B cell (primary cell): ENCODE data around the gene PLK3. TPM values are rescaled to one million over a fixed set of nuclear protein-coding genes. Genes with fewer than 3 reads are reported as not detected.

Source experiments
- ATAC-seq: fragments of 200-7000 bp; cut with Tn5 transposase; one replicate; pipeline ENCODE4 v1.10.0; 2021; ENCODE audit warnings: low read depth, mild to moderate bottlenecking, moderate number of reproducible peaks, moderate library complexity
- CTCF ChIA-PET: fragments of 350-600 bp; sonication (Branson Sonifier 250); formaldehyde crosslinking; loops from one replicate; lab custom pipeline; 2021; ENCODE audit warnings: antibody characterized with exemption, inconsistent platforms; lab: Charles Lee
- POLR2A ChIA-PET: fragments of 350-600 bp; sonication (Branson Sonifier 250); formaldehyde crosslinking; loops from one replicate; lab custom pipeline; 2021; ENCODE audit warnings: antibody characterized with exemption; lab: Charles Lee
- DNase-seq: peaks from one replicate; pipeline ENCODE4 v3.0.0; 2013
- H2AFZ ChIP-seq: 2 replicates; pipeline ENCODE4 v1.6.1; 2012; ENCODE audit warnings: mild to moderate bottlenecking, low read depth, low read length; ENCODE audit not compliant: insufficient read depth, poor library complexity, severe bottlenecking
- H3K27ac ChIP-seq, 2 donors: 1 replicate in 1 of 2; 2 replicates in 1 of 2; pipeline ENCODE4 v1.5.1; 2012 to 2013; ENCODE audit warnings: low read length in 2 of 2, mild to moderate bottlenecking in 2 of 2, moderate library complexity in 1 of 2
- H3K27me3 ChIP-seq, 4 experiments: fragments of 200-600 bp in 1 of 4; sonication (generic) in 1 of 4; replicated peaks in 1 of 4; 1 replicate in 2 of 4; 2 replicates in 2 of 4; pipeline versions ENCODE4 v1.6.1 to v1.7.0; 2013 to 2016; ENCODE audit warnings: low read length in 3 of 4, mild to moderate bottlenecking in 2 of 4, mixed read lengths in 1 of 4, moderate library complexity in 1 of 4; ENCODE audit not compliant: insufficient read depth in 4 of 4, control insufficient read depth in 3 of 4; ENCODE audit errors: control extremely low read depth in 1 of 4
- H3K36me3 ChIP-seq, 2 experiments: replicated peaks in 1 of 2; 1 replicate in 1 of 2; 2 replicates in 1 of 2; pipeline versions ENCODE4 v1.6.1 to v1.7.1; 2013; ENCODE audit warnings: low read length in 1 of 2; ENCODE audit not compliant: insufficient read depth in 2 of 2, control insufficient read depth in 1 of 2; ENCODE audit errors: control extremely low read depth in 1 of 2, extremely low read depth in 1 of 2
- H3K4me1 ChIP-seq, 2 donors: fragments of 200-600 bp in 1 of 2; sonication (generic) in 1 of 2; 1 replicate in 1 of 2; 2 replicates in 1 of 2; pipeline versions ENCODE4 v1.5.1 to v1.6.1; 2013 to 2017; ENCODE audit warnings: low read length in 2 of 2; ENCODE audit not compliant: control insufficient read depth in 2 of 2, insufficient read depth in 2 of 2
- H3K4me2 ChIP-seq: replicated peaks from 2 replicates; pipeline ENCODE3; 2012; ENCODE audit warnings: mild to moderate bottlenecking, low read depth, low read length; ENCODE audit not compliant: poor library complexity, severe bottlenecking
- H3K4me3 ChIP-seq, 5 experiments: fragments of 200-600 bp in 1 of 5; sonication (generic) in 1 of 5; 1 replicate in 3 of 5; 2 replicates in 2 of 5; pipeline versions ENCODE4 v1.5.1 to v1.7.0; 2011 to 2016; ENCODE audit warnings: low read length in 4 of 5, mild to moderate bottlenecking in 4 of 5, low read depth in 2 of 5, control low read depth in 1 of 5, moderate library complexity in 1 of 5; ENCODE audit not compliant: insufficient read depth in 1 of 5; ENCODE audit errors: control extremely low read depth in 1 of 5, extremely low read depth in 1 of 5
- H3K79me2 ChIP-seq: fragments of 200-600 bp; sonication (generic); one replicate; pipeline ENCODE4 v1.6.0; 2016; ENCODE audit warnings: low read length; ENCODE audit not compliant: control insufficient read depth, insufficient read depth
- H3K9ac ChIP-seq: fragments of 200-600 bp; sonication (generic); 2 replicates; pipeline ENCODE4 v1.6.1; 2017; ENCODE audit warnings: mild to moderate bottlenecking, low read length, moderate library complexity
- H3K9me3 ChIP-seq, 3 donors: one replicate each; pipeline versions ENCODE4 v1.6.1 to v1.7.1; 2013; ENCODE audit warnings: low read length in 2 of 3; ENCODE audit not compliant: control insufficient read depth in 2 of 3, insufficient read depth in 1 of 3; ENCODE audit errors: control extremely low read depth in 1 of 3
- H4K20me1 ChIP-seq: 2 replicates; pipeline ENCODE4 v1.6.0; 2012; ENCODE audit warnings: mild to moderate bottlenecking, low read length; ENCODE audit not compliant: insufficient read depth, control insufficient read depth, poor library complexity, severe bottlenecking
- H3K27ac Mint-ChIP-seq: one replicate; pipeline ENCODE4 v1.8.0; 2021; ENCODE audit warnings: mixed read lengths
- H3K27me3 Mint-ChIP-seq: one replicate; pipeline ENCODE4 v1.8.0; 2021; ENCODE audit warnings: mixed read lengths
- H3K4me1 Mint-ChIP-seq: one replicate; pipeline ENCODE4 v1.8.0; 2021; ENCODE audit warnings: mixed read lengths
- H3K4me3 Mint-ChIP-seq: one replicate; pipeline ENCODE4 v1.8.0; 2021; ENCODE audit warnings: mixed read lengths
- H3K9me3 Mint-ChIP-seq: one replicate; pipeline ENCODE4 v1.8.0; 2022; ENCODE audit warnings: mixed read lengths; ENCODE audit not compliant: insufficient read depth
- EZH2 ChIP-seq: IDR thresholded peaks from 2 replicates; pipeline ENCODE4 v1.6.1; 2012; ENCODE audit warnings: borderline replicate concordance, low read depth, mild to moderate bottlenecking, moderate library complexity, low read length; ENCODE audit not compliant: insufficient read depth, poor library complexity, severe bottlenecking
- WGBS: methylation state at CpG from one replicate; pipeline ENCODE4 v1.1.5; 2013; ENCODE audit warnings: missing lambda C conversion rate; ENCODE audit not compliant: insufficient coverage; 5-methylcytosine and 5-hydroxymethylcytosine counted together
- intact Hi-C: fragments of 100-400 bp; cut with micrococcal nuclease; formaldehyde crosslinking; loops from one replicate; pipeline ENCODE4 v1.10.0; 2022
- polyA plus RNA-seq: library from polyadenylated mRNA; depleted of rRNA; stranded (reverse); fragments of >200 nt; gene quantifications from 2 replicates; pipeline ENCODE4 v1.2.3, GENCODE V29; 2012
- total RNA-seq, 2 donors: library from RNA; stranded (reverse); fragments of 120-200 nt in 1 of 2; gene quantifications; 1 replicate in 1 of 2; 2 replicates in 1 of 2; pipeline versions ENCODE4 v1.2.3 to v1.2.4, GENCODE V29; 2013 to 2022
- TF ChIP-seq, protein P1 (sequence below): fragments of 200-600 bp; IDR thresholded peaks from one replicate; pipeline ENCODE4 v1.8.0; 2022; ENCODE audit warnings: antibody characterized with exemption, mild to moderate bottlenecking

PLK3 gene
- total and polyA plus RNA-seq, 2 donors (not counting 1 experiment from before 2014, with no cell fraction given): 35.9 to 93.5 TPM

GRCh38 chr1:44821240-44821715 is 21.1 kb downstream of the PLK3 start:
- ChIA-PET POLR2A (interaction anchor here (0.6 to 5.2 kb wide), 6 partner anchors 13 to 482 kb away, joined by 5 to 61 read pairs (median 18); partner anchors contain the start of genes BTBD19, DYNLT4, PLK3 and RPS8), CTCF (interaction anchor here (0.8 to 6.7 kb wide), 10 partner anchors 15 to 482 kb away, joined by 3 to 70 read pairs (median 4); partner anchors contain the start of genes HECTD3, PLK3 and RNU5D-1)
- Histone ChIP-seq H3K9ac (no peak overlapping the region), H3K4me1 (peaks cover 13 to 20% of the 10 kb centered on the region in 2 donors), H3K27ac (no peak overlapping the region), H2AFZ (no peak overlapping the region), H3K4me2 (no peak overlapping the region), H4K20me1 (no peaks in the 10 kb centered on the region), H3K36me3 (no peaks in the 10 kb centered on the region), H3K4me3 (no peak overlapping the region), H3K27me3 (no peaks in the 10 kb centered on the region), H3K79me2 (no peaks in the 10 kb centered on the region), H3K9me3 (no peaks in the 10 kb centered on the region)
- Mint-ChIP-seq H3K4me1 (peaks cover 29% of the 10 kb centered on the region), H3K27me3 (no peaks in the 10 kb centered on the region), H3K4me3 (peak overlapping the region; percentile 93), H3K9me3 (no peaks in the 10 kb centered on the region), H3K27ac (peak overlapping the region; percentile 100)
- WGBS: 98% methylated on average over 8 of the region's 9 CpGs
- intact Hi-C loops: no loop called here
- DNase-seq: no peak
- TF ChIP-seq, protein P1, sequence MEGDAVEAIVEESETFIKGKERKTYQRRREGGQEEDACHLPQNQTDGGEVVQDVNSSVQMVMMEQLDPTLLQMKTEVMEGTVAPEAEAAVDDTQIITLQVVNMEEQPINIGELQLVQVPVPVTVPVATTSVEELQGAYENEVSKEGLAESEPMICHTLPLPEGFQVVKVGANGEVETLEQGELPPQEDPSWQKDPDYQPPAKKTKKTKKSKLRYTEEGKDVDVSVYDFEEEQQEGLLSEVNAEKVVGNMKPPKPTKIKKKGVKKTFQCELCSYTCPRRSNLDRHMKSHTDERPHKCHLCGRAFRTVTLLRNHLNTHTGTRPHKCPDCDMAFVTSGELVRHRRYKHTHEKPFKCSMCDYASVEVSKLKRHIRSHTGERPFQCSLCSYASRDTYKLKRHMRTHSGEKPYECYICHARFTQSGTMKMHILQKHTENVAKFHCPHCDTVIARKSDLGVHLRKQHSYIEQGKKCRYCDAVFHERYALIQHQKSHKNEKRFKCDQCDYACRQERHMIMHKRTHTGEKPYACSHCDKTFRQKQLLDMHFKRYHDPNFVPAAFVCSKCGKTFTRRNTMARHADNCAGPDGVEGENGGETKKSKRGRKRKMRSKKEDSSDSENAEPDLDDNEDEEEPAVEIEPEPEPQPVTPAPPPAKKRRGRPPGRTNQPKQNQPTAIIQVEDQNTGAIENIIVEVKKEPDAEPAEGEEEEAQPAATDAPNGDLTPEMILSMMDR: no peak
- TF ChIP-seq EZH2: no peak
- no peak for ATAC-seq

GRCh38 chr1:44822131-44822701 is 22.0 kb downstream of the PLK3 start:
- H3K9me3 ChIP-seq: peaks cover 0 to 4% (median 0%) of the 10 kb centered on the region in 3 donors
- H3K36me3 ChIP-seq: no peaks in the 10 kb centered on the region
- intact Hi-C loops: no loop called here
- H2AFZ ChIP-seq: no peak overlapping the region
- no peaks in the 10 kb centered on the region for H3K27me3 ChIP-seq
- H3K4me1 ChIP-seq: peaks cover 13 to 20% of the 10 kb centered on the region in 2 donors
- no peak for TF ChIP-seq EZH2
- TF ChIP-seq, protein P1: no peak
- H3K9ac ChIP-seq: no peak overlapping the region
- ATAC-seq: no peak
- no peaks in the 10 kb centered on the region for H3K79me2 ChIP-seq
- Mint-ChIP-seq H3K27me3 (no peaks in the 10 kb centered on the region), H3K9me3 (no peaks in the 10 kb centered on the region), H3K4me3 (no peak overlapping the region), H3K4me1 (peaks cover 29% of the 10 kb centered on the region), H3K27ac (no peak overlapping the region)
- DNase-seq: no peak
- ChIA-PET CTCF (interaction anchor here (0.6 to 6.7 kb wide), 7 partner anchors 11 to 110 kb away, joined by 3 to 70 read pairs (median 5); partner anchors contain the start of genes PLK3, PTCH2 and RNU5D-1), POLR2A (interaction anchor here (0.5 to 1.6 kb wide), 5 partner anchors 9 to 79 kb away, joined by 3 to 5 read pairs (median 3); no protein-coding TSS in a partner anchor)
- no peak overlapping the region for H3K4me2 ChIP-seq
- no peak overlapping the region for H3K4me3 ChIP-seq
- 100% methylated on average over 5 of the region's 6 CpGs for WGBS
- no peaks in the 10 kb centered on the region for H4K20me1 ChIP-seq
- no peak overlapping the region for H3K27ac ChIP-seq
